DMS 273 treated with DMSO at 0.1 percent for 48 hours (cell line): ENCODE measurements around the gene RGS6.
A peak's percentile ranks its signal among the peaks of the same experiment; 100 is the strongest.

Experiments
- DNase-seq: peaks from one replicate; lab custom pipeline; 2025; lab: John Stamatoyannopoulos, UW

Gene RGS6

DNA sequence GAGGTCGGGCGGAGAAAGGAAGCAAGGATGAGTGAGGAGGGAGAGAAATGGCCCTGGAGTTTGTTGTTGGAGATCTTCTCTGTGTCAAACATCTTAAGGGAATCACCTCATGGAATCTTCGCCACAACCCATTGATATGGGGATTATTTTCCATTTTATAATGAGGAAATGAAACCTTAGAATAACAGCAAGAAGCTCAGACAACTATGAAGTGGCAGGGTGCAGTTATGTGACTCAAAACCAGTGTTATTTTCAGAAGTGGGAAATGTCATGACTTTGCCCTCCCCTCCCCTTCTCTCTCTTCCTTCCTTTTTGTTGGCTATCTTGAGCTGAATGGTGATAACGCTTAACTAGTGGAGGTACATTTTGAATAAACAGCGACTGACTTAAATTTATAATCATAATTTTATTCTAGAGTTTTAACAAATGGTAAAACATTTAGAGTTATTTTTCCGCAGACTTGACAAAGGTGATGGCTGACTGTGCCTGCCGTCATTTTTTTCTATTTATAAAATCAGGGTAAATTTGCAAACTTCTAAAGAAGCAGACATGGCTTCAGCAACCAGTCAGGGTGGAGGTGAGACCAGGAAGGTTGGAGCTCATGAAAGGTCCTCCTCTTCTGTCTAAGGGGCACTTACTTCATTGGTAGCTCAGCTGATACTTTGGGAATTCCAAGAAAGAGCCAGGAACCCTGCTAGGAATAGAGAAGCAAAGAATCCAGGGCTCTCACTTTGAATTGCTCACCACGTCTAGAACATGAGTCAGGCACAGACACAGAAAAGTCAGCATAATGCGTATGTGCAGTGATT lies 232.4 kb downstream of the RGS6 start:
- no peak for DNase-seq

DNA sequence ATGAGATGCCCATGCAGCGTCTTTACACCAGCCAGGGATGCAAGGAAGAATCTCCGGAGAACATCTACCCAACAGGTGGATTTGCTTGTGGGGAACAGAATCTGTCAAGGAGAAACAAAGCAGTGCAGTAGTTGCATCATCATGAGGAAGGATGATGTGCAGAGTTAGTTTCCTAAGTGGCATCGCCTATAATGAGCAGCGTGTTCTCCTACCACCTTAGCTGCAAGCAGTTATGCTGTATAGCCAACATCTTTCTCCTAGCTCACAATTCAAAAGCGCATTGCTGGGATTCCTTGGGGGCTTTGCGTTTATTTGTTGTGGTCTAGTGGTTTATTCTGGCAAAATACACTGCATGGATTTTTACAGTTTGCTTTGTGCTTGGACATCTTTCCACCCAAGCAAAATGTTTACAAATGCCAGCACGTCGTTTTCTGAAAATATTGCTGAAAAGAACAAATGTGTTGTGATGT lies 233.0 kb downstream of the RGS6 start:
- no peak for DNase-seq

DNA sequence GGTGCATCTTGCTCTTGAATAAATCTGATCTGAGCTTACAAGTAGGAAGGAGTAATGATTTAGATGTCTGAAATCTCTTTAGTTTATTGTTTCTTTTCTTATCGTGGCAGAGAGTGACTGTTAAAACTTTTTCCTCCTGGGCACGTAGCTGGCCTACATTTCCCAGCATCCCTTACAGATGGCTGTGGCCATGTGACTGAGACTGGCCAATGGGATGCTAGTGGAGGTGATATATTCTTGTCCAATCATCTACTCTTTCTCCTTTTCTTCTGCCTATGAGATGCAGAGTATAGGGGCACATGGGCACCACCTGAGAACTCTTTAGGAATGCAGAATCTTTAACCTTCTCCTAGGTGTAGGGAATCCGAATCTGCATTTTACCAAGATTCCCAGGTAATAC lies 237.3 kb downstream of the RGS6 start:
- no peak for DNase-seq

DNA sequence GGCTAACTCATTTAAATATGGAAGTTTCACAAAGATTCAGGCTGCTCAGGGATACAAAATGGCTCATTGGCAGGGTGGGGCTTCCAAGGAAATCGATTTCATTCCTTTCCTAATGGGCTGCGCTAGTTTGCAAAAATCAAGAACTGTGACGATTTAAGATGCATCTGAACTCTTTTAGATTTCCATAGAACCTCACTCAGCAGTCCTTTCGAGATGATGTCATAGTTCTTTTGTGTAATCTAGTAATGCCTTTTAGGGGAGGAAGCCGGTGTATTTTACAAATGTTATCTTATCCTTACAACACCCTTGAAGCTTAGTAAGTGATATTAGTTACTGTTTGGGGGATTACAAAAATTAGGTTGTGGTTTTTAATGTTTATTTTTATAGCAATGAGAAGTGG lies 239.8 kb downstream of the RGS6 start:
- no peak for DNase-seq

DNA sequence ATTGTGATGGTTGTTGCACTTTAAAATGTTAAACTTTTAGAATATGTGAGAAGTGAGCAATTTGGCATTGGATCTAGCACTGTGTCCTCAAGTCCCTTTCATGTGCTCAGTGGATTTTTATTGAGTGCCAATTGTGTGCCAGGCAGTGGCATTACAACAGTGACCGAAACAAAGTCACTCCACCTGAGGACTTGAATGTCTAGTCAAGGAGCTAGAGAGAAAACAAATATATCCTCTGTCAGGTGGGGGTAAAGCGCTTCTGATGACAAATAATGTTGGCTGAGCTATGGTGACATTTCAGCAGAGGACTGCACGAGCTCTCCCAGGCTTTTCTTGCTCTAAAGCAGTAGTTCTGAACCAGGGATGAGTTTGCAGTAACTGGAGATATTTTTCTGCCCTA lies 240.4 kb downstream of the RGS6 start:
- DNase-seq, result no peak

DNA sequence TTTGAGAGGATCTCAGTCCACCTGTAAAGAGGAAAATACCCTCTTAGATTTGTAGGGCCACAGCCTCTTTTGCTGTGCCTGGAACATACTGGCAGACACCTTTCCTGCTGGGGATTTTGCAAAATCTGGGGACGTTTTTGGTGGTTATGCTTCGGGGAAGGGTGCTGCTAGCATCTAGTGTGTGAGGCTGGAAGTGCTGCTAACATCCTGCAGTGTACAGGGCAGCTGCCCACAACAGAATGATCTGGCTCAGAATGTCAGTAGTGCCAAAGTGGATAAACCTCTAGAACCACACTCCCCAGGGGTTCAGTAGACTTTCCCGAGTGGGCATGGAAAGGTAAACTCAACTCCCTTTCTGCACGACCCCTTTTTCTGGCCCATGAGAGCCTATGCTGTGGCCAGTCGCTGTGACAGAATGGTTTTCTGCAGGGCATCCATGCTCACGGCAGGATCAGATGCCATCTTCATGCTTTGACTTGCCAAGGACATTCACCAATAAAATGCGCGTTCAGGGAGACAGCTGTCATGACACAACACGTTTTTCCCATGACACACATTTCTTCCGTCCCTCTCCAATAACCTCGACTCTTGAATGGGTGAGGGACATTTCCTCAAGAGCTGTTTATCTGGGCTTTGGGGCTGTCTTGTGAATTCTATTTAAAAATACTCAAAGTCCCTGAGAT lies 240.9 kb downstream of the RGS6 start:
- DNase-seq, result no peak

DNA sequence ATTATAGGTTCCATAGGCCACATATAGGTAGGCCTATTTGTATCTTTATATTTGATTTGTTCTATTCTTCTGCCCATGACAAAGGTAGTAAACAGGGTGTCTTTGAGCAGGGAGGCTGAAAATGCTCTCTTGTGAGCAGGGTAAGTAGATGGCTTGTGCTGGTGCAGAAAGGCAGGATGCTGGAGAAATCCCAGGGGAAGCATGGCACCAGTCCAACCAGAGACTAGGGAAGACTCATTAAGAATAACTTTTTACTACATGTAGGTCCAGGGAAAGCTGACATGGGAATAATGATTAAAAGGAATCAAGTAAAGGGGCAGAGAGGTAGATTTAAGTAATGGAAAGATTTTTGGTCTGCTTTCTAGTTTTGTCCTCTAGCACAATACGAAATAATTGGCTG lies 245.0 kb downstream of the RGS6 start:
- DNase-seq, result no peak

DNA sequence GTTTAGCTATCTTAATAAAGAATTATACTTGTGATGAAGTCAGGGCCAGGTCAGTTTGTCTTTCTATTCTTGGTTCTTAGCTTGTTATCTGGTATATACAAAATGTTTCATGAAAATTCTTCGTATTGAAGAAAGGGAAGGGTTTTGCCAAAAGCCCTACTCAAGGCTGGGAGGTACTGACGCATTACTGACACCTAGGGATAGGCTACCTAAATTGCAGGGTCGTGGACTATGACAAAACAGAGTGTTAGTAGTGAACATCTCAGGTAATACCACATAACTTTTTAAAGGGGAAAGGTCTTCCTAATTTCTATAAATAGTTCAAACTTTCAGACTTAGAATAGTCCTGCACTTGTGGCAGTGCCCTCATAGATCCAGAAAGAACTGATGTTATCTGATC lies 246.3 kb downstream of the RGS6 start:
- DNase-seq, result no peak

DNA sequence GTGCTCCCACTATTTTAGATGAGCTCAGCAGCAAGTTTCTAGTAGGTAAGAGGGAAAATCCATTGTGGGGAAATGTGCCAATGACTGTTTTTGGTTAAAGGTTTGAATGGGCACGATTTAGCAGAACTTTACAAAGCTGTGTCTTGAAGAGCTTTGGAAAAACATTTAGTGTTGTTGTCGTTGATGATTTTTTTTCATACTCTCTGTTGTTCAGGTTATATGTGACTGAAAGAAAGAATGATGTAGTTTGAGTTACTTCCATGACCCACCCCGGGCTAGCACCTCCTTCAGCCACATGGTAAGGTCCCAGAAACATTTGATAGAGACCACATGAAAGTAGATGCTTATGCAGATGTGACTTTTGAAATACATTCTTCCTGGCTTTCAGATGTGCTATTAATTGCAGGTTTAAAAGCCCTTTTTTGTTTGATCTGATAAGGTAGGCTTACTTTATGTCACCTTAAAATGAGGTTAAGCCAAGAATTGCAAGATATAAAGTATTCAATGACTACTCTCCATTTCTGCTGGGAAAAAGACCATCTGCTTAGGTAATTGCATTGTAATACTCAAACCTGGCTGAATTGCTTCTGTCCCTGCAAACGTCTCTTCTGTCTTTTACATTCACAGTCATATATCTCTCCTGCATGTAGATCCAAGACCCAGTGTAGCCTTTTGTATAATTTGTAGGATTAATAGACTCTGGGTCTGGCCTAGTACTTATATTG lies 250.6 kb downstream of the RGS6 start:
- peak; percentile 2 for DNase-seq

DNA sequence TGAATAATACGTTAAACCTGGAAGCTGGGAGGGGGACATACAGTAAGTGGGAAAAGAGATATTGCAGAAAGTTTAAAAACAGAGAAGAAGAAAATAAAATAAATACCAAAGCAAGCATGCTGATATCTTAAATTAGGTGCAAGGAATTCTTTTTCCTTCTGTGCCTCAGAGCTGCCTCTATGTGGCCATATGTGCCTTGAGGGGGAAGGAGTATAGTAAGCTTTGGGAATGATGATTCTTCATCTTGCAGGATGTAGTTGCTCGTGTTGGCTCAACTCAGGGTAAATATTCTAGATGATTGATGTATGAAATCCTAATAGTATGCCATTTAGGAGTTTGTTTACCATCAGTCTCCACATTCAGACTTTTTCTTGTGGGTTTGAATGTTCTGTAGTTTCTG lies 251.4 kb downstream of the RGS6 start:
- DNase-seq, result no peak

DNA sequence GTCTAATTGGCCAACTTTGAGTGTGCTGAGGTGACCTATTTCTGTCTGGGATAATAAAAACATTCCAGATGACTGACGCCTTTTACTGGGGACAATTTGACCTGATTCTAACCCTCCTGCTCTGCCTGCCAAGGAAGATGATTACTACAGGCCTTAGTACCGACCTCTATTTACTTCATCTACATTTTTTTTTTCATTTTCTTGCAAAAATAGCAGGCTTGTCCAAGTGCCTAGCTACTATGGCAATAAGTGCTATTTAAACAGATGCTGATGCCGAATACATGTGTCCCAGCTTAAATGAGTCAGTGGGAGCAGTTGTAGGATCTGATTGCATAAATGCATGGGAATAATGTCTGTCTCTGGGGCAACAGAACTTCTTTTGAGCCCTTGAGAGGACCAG lies 254.3 kb downstream of the RGS6 start:
- DNase-seq, result no peak

DNA sequence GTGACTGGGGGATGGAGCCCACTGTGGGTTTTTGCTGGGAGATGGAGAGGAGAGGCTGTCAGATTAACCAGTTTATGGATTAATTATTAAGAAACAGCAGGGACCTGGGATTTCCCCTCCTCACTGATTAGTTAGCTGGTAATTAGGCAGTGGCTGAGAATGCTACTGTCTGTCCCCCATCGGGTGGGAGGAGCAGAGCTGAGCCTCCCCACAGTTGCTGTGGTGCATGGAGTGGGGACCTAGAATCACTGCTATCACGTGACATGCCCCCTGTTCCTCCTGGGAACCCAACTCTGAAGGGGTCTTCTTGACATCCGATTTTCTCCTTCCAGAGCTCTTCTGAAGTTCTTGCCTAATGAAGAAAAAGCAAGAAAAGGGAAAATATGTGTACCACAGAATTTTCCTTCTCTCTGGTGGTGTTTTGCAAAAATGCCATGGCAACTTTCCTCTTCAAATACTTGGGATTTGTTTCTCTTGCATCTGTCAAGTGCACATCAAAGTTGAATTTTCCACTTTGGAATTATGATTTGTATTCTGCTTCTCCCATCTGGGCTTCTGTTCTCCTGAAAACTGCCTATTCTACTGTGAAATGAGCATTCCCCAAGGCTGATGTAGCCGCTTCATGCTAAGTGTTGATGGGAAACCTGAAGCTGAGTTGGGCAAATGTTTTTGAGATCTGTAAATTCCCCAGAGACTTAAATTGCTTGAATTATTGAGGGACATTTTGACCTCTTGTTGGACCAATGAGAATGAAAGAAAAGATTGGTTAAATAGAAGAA lies 264.2 kb downstream of the RGS6 start:
- no peak for DNase-seq

DNA sequence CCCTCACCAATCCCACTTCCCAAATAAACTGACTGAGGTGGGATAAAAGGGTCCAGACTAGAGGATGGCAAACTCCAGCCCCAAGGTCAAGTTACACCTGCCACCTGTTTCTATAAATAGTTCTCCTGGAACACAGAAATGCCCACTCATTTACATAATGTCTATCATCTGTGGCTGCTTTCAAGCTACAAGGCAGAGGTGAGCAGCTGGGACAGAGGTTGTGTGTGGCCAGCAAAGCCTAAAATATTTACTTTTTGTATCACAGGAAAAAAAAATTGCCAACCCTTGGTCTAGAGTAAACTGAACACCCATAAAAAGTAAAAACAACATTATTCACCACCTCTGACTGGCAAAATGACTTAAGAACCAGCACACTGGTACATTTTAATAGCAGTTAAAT lies 269.4 kb downstream of the RGS6 start:
- DNase-seq, result no peak

DNA sequence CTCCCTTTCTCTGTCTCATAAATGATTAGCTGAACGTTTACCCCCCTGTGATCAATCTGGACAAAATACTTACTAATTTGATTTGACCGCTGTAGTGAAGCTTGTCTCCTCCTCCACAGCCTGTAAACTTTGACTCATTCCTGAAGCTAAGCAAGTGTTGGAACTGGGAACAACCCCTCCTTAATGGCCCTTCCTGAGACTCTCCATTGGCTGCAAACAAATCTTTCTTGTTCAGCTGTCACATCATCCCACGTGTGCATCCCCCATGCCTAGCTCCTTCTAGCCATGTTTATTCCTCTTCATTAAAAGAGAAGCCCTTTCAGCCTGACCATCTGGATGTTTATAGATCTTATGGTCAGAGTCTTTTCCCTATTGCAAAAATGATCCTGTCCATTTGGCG lies 281.2 kb downstream of the RGS6 start:
- DNase-seq, result no peak

DNA sequence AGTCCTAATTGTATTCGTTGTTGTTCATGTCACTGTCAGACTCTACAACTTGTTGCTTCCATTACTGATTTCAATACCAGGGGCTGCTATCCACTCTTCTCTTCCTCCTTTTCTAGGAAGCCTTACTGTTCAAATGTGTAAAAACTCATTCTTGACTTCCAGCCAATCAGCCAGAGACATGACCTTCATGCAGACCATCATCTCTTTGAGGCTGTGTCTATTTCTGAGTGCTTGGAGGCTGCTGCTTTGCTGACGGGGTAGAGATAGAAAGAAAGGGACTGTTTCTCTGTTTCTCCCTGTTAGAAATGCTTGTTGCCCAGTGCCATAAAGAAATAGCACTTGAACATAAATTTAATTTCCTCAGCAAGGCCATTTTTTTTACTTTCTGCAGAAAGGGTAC lies 282.9 kb downstream of the RGS6 start:
- no peak for DNase-seq

DNA sequence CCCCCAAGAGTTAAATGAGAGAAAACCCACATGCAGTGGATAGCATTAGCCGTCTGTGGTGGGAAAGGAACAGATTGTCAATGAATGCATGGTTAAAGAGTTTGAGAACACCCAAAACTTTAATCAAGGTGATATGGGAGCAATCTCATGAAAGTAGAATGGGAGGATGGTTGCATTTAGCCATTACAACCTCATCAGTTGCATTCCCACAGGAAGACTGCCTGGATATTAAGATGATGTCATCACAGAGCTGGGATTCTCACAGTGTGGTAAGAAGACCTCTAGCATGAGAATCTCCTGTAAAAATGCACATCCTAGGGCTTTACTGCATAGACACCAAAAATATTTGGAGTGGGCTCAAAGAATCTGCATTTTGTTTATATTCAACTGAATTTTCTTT lies 284.9 kb downstream of the RGS6 start:
- no peak for DNase-seq

DNA sequence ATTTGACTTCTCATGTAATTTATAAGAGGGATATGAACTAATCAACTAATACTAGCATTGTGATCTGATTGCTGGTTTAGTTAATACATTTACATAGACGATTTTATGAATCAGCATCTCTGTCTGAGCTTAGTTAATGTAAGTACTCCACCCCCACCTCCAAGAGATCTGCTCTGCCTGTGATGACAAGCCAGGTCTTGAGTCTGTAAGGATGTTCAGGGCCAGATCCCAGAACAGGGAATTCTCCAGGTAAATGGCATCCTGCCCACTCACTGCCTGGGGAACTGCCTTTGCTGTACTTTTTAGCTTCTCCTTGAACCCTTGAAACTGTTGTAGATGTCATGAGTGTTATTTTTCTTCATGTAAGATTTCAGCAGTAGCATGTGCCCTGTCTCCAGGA lies 289.8 kb downstream of the RGS6 start:
- DNase-seq, result no peak

DNA sequence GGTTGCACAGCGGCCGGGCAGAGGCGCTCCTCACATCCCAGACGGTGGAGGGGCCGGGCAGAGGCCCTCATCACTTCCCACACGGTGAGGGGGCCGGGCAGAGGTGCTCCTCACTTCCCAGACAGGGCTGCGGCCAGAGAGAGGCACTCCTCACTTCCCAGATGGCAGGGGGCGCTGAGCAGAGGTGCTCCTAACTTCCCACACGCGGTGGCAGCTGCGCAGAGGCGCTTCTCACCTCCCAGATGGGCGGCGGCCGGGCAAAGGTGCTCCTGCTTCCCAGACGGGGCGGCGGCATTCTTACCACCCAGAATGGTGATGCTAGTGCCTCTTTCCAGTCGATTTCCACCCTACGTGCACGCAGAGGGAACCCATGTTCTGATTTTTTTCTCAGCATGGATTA lies 304.4 kb downstream of the RGS6 start:
- DNase-seq, result no peak

DNA sequence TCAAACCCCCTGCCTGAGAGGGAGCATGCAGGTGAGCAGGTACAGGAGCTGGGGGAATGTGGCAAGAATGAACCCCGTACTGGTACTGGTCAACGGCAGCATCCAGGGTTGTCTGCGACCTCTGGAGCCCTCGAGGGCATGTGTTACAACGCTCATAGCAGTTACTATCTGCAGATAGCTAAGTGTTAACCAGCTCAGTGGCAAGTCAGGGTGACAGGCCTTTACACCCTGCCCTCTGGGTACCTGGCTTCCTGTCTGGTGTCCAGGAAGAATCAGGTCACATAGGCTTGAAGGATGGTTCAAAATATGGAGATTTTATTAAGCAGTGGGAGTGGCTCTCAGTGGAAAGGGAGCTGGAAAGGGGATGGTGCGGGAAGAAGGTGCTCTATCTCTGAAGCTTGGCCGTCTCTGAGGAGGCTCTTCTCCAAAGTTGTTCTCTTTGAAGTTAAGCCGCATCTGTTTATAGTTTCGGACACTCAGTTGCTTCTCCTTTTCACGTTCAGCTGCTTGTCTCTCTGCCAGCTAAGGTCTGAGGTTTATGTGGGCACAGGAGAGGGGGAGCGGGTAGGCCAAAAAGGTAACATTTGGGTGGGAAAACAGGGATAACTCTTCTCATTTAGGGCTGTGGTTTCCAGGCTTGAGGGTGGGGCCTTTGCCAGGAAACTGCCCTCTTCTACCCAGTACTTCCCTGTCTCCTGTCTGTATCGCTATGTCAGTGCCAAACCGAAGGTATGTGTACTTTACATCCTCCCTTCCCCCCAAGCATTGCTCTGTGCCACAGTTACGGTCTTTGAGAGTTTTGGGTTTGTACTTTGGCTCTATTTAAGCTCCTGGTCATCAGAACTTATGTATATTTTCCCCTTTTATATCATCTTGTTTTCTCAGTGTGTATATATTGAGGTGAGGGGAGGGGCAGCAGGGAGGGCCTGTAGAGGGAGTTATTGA lies 305.8 kb downstream of the RGS6 start:
- DNase-seq, result no peak

DNA sequence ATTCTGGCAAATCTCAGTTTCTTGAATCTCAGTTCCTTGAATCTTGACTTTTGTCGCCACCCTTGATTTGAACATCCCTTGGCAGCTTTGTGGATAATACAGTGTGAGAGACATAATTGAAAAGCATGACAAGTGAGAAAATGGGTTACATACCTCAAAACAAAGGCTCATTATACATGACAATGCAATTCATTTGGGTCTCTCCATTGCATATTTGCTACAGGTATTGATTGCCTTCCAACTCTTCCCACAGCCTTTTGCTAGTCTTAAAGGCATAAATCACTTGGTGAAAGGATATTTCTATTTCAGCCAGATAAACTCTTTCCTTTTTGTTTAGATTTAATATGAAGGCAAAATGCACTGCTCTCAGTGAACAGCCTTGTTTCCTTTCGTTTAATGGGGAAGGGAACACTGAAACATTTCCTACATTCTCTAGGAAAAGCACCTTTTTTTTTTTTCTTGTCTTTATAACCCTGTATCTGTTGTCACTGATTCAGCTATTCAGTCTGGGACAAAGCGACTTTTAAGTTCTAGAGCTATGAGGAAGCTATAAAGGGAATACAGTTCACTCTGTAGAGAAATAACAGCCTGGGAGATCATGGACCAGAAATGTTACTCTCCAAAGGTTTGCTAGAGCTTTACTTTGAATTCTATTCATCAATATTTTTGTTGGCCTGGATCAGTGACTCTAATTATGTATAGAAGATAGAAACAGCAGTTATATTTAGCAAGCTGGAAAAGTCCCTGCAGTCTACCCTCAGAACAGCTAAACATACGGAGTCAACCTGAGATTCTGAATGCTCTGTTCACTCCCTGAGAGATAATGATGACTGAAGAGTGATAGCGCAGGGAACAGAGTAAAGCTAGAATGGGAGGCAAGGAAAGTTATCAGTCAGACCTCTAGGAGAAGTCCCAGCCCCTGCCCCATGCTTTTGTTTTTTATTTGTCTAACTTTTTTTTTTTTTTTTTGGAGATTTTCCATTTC lies 311.4 kb downstream of the RGS6 start:
- no peak for DNase-seq
